KOPT-K1 (cell line): ENCODE data around the gene PSMA2.
A peak's percentile ranks its signal among the peaks of the same experiment; 100 is the strongest.

Experiments
- H3K27ac ChIP-seq: fragments of 200-600 bp; sonication (generic); 2 replicates; pipeline ENCODE4 v1.5.1; 2016; ENCODE audit warnings: antibody characterized with exemption, mild to moderate bottlenecking, low read depth, low read length; ENCODE audit not compliant: poor library complexity, severe bottlenecking
- H3K36me3 ChIP-seq: fragments of 200-600 bp; sonication (generic); 2 replicates; pipeline ENCODE4 v1.5.1; 2017; ENCODE audit warnings: antibody characterized with exemption, mild to moderate bottlenecking, low read length, moderate library complexity; ENCODE audit not compliant: insufficient read depth
- H3K9me3 ChIP-seq: fragments of 200-600 bp; sonication (generic); 2 replicates; pipeline ENCODE4 v1.5.1; 2017; ENCODE audit warnings: antibody characterized with exemption, low read length, mild to moderate bottlenecking; ENCODE audit not compliant: insufficient read depth, poor library complexity, severe bottlenecking

The PSMA2 gene

DNA sequence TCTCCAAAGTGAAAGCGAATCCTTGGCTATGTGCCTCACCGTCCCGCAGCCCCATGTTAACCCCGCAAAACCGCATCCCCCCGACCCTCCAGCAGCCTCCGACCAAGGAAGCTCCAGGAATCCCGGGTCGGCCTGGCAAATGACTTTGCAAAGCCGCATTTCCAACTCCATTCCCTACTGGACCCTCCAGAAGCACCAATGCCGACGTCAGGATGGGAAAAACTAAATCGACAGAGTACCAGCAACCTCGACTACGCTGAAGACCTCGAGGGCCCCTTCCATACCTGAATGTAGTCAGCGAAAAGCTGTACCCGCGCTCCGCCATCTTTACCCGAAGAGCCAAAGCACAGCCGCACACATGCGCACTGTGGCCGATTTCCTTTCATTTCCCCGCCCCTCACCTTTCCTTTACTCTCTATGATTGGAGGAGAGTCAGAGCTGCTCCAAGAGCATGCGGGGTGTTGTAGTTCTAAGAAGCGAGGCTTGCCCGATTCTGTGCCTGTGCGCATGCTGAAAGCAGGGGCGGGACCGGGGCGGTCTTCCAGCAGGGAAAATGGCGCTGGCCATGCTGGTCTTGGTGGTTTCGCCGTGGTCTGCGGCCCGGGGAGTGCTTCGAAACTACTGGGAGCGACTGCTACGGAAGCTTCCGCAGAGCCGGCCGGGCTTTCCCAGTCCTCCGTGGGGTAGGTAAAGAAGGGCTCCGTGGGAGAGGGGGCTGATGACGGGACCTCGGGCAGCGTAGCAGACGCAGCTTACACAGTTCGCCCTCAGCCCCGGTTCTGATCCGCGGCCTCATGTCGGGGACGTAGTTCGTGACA, at the start of gene PSMA2, which contains the start of gene MRPL32:
Gene PSMA2 (minus strand): TSS at position 341 of the 818 bp plus-strand sequence. CDS start 16 bp downstream, at position 325.
Gene MRPL32 (plus strand): TSS at position 543 of the 818 bp plus-strand sequence. CDS start 11 bp downstream, at position 554.
- peak within 1 kb of the TSS; percentile 89 for H3K27ac ChIP-seq
- no peaks in the 10 kb centered on the region for H3K9me3 ChIP-seq
- peaks cover 35% of the 10 kb centered on the region for H3K36me3 ChIP-seq

GRCh38 chr7:42981601-42982000, 49.6 kb upstream of the PSMA2 start:
- Histone ChIP-seq H3K27ac (no peak overlapping the region), H3K9me3 (peaks cover 17% of the 10 kb centered on the region), H3K36me3 (no peaks in the 10 kb centered on the region)

DNA sequence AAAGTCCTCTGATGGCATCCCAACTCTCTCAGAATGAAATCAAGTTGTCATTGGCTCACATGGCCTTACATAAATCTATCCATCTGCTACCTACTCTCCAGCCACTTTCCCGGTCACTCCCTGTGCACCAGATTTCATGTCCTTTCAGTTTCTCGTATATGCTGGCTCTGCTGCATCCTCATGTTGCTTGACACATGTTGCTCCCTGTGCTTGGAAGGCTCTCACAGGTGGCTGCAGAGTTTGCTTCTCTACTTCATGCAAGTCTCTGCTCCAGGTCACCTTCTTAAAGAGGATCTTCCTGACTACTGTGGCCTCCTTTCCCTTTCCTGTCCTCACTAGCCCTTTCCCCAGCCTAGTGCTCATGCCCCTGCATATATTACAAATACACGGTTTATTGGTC, 48.5 kb upstream of the PSMA2 start:
- no peak overlapping the region for H3K27ac ChIP-seq
- peaks cover 17% of the 10 kb centered on the region for H3K9me3 ChIP-seq
- no peaks in the 10 kb centered on the region for H3K36me3 ChIP-seq

- Histone ChIP-seq H3K36me3 (no peaks in the 10 kb centered on the region), H3K27ac (no peak overlapping the region), H3K9me3 (peaks cover 17% of the 10 kb centered on the region)
These were observed 48.1 kb upstream of the PSMA2 start for GRCh38 chr7:42980084-42980483.

GRCh38 chr7:42978496-42978895, 46.5 kb upstream of the PSMA2 start:
- no peak overlapping the region for H3K27ac ChIP-seq
- H3K9me3 ChIP-seq = peaks cover 2% of the 10 kb centered on the region
- H3K36me3 ChIP-seq = no peaks in the 10 kb centered on the region

GRCh38 chr7:42976371-42976770, 44.4 kb upstream of the PSMA2 start:
- Histone ChIP-seq H3K36me3 (no peaks in the 10 kb centered on the region), H3K9me3 (no peaks in the 10 kb centered on the region), H3K27ac (no peak overlapping the region)

GRCh38 chr7:42972699-42973500, 40.9 kb upstream of the PSMA2 start:
- H3K36me3 ChIP-seq = no peaks in the 10 kb centered on the region
- H3K27ac ChIP-seq = no peak overlapping the region
- H3K9me3 ChIP-seq = no peaks in the 10 kb centered on the region

DNA sequence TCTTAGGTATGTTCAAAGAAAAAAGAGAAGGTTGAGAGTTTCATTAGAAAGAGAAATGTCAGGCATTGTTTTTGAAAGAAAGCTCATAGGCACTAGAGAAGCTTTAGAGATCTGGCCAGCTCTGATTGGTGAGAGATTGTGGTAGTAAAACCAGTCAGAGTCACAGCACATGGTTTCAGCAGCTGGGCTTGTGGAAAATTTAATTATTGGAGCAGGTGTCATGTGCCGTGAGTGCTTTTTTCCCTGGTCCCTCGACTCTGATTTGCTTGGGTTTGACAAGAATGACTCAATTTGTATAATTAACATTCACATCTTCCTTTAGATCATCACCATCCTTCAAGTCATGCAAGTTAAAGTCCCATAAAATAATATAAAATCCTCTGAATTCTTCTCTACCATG, 35.4 kb upstream of the PSMA2 start:
- no peaks in the 10 kb centered on the region for H3K36me3 ChIP-seq
- no peak overlapping the region for H3K27ac ChIP-seq
- H3K9me3 ChIP-seq = no peaks in the 10 kb centered on the region

DNA sequence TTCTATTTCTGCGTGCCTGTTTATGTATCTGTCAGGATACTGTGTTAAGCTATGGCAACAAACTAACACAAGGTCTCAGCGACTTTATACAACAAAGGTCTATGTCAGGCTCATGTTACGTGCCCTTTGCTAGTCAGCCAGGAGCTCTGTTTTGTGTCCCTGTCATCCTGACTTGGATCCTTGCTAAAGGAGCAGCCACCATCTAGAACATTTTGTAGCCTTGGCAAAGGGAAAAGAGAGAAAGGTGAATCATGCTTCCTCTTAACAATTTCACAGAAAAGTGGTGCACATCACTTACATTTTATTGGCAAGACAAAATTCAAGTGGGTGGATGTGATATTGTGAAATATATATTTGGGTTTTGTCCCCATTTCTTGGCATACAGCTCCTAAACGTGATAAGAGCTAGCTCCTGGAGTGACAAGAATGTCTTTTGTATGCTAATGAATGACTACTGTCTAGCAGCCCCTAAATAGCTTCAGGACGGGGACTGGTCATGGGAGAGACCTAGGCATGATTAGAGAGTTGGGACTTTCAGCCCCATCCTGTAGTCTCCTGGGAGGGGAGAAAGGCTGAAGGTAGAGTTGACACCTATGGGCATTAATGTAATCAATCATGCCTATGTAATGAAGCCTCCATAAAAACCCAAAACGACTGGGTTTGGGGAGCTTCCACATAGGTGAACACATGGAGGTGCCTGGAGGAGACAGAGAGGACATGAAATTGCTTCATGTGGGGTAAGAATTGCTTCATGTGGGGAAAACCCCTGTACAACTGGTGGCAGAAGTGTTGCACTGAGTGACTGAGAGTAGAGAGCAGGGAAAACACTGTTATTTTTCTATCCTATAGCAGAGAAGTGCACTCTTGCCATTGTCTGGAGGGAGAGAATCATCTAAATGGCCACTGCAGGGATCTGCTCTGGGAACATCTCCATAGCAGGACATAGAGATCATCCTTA, 33.2 kb upstream of the PSMA2 start:
- no peaks in the 10 kb centered on the region for H3K9me3 ChIP-seq
- H3K27ac ChIP-seq = no peak overlapping the region
- H3K36me3 ChIP-seq = no peaks in the 10 kb centered on the region

DNA sequence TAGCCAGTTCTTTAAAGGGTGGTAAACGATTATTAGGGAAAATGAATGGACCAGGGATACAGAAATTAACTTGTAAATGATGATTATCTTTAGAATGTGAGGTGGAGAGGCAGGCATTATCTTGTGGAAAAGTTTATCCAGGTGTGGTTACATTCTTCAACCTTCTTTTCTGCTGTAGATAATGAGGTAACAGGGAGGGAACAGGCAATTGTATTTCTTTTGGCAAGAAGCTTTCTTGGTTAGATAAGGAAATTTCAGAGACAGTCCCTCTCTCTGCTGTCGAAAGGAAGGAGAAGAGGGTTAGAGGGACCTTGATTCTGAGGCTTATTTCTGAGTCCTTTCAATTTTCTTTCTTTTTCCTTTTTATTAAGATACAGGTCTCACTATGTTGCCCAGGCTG, 32.3 kb upstream of the PSMA2 start:
- peaks cover 6% of the 10 kb centered on the region for H3K9me3 ChIP-seq
- no peaks in the 10 kb centered on the region for H3K36me3 ChIP-seq
- no peak overlapping the region for H3K27ac ChIP-seq

- H3K36me3 ChIP-seq = no peaks in the 10 kb centered on the region
- H3K9me3 ChIP-seq = peaks cover 17% of the 10 kb centered on the region
- H3K27ac ChIP-seq = no peak overlapping the region
These were observed 29.2 kb upstream of the PSMA2 start for GRCh38 chr7:42961170-42961569.

GRCh38 chr7:42960762-42961161, 28.8 kb upstream of the PSMA2 start:
- Histone ChIP-seq H3K36me3 (no peaks in the 10 kb centered on the region), H3K27ac (no peak overlapping the region), H3K9me3 (peaks cover 21% of the 10 kb centered on the region)

DNA sequence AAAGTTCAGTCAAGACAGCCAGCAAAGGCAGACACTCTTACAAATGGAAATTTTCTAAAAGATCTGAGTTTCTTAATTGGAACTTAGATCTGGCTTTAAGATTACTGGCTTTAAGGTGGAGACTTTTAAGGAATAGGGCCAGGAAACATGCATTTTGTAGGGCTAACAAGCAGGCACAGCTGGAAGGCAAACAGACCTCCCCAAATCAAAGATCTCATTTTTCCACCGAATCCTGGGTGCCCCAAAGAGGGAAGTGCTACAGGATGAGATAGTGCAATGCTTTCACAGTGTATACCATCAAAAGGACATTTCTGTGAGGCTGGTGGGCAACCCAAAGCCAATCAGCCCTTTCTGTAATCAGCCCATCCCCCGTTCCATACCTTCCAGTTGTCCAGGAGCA, 27.6 kb upstream of the PSMA2 start:
- Histone ChIP-seq H3K27ac (no peak overlapping the region), H3K36me3 (no peaks in the 10 kb centered on the region), H3K9me3 (peaks cover 28% of the 10 kb centered on the region)

GRCh38 chr7:42956062-42956461, 24.1 kb upstream of the PSMA2 start:
- Histone ChIP-seq H3K36me3 (no peaks in the 10 kb centered on the region), H3K27ac (no peak overlapping the region), H3K9me3 (peaks cover 28% of the 10 kb centered on the region)
